Stimulated activated naive CD8-positive, alpha-beta T cell treated with anti-CD3 and anti-CD28 coated beads, Interleukin-15, amount 100 ng/mL, for 72 hours (primary cell): Measurements from ENCODE around the gene KCNJ1.

Experiments used
- ATAC-seq: fragments of 150-1000 bp; cut with Tn5 transposase; 2 replicates; pipeline ENCODE4 v1.10.0; 2021; ENCODE audit warnings: mild to moderate bottlenecking, moderate library complexity
- DNase-seq, 2 donors: peaks; one replicate each; pipeline ENCODE4 v3.0.0; 2021 to 2022
- H3K27ac Mint-ChIP-seq, 2 donors: one replicate each; pipeline ENCODE4 v1.8.0; 2022; ENCODE audit warnings: mild to moderate bottlenecking in 2 of 2, mixed read lengths in 2 of 2, moderate library complexity in 2 of 2
- H3K27me3 Mint-ChIP-seq: one replicate; pipeline ENCODE4 v1.8.0; 2022; ENCODE audit warnings: mixed read lengths
- H3K4me1 Mint-ChIP-seq: one replicate; pipeline ENCODE4 v1.8.0; 2022; ENCODE audit warnings: mild to moderate bottlenecking, mixed read lengths
- H3K4me3 Mint-ChIP-seq, 2 donors: one replicate each; pipeline ENCODE4 v1.8.0; 2022; ENCODE audit warnings: mild to moderate bottlenecking in 2 of 2, mixed read lengths in 2 of 2, moderate library complexity in 1 of 2
- H3K9me3 Mint-ChIP-seq, 2 donors: one replicate each; pipeline ENCODE4 v1.8.0; 2022; ENCODE audit warnings: mixed read lengths in 2 of 2

The KCNJ1 gene

DNA sequence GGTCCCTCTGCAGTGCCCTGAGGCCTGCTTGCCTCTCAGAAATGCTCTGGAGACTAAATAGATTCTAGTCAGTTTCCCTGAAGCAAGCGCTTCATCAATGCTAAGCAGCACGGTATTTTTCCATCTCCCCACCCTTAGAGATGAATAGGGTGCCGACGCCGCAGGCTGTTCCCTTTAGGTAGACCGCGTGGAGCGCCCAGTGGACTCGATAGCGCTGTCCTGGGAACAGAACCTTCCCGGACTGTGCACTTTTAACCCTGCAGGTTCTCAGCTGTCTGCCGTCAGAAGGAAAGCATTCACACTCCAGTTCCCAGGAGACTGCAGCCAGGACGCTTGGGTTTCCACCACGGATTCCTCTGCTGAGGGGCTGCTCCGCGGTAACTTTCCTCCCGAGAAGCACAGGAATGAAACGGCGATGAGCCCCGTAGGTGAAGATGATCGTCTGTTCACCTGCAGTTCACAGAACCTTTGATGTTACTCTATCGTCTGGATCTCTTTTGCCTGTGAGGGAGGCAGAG is 9.1 kb upstream of the KCNJ1 start:
- Mint-ChIP-seq H3K27ac (peak overlapping the region in 1 of 2 donors; percentile 40), H3K27me3 (peaks cover 29% of the 10 kb centered on the region), H3K9me3 (no peaks in the 10 kb centered on the region), H3K4me1 (peaks cover 12% of the 10 kb centered on the region), H3K4me3 (no peak overlapping the region)
- ATAC-seq (no peak), DNase-seq (no peak)

DNA sequence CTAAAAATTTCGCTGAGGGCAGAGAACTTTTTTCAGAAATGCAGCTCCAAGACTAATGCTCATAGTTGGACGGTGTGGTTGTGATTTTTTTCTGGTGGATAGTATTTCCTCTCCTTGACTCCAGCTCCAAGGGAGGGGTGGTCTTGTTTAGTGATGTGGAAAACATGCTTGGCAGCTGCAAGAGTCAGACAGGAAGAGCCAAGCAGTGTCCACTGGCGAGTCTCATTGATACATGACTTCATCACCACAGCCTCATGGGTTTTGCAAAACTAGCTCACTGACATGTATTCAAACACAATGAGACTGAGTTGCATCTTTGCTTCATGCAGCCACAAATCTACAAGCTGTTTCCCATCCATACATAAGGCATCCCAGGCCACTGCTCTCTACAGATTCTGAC is 7.3 kb upstream of the KCNJ1 start:
- Mint-ChIP-seq H3K4me1 (peaks cover 12% of the 10 kb centered on the region), H3K9me3 (no peaks in the 10 kb centered on the region), H3K27me3 (peaks cover 16% of the 10 kb centered on the region), H3K4me3 (no peak overlapping the region), H3K27ac (no peak overlapping the region)
- ATAC-seq (no peak), DNase-seq (no peak)

GRCh38 chr11:128872594-128872993 is 5.5 kb upstream of the KCNJ1 start:
- Mint-ChIP-seq H3K27me3 (peaks cover 16% of the 10 kb centered on the region), H3K9me3 (no peaks in the 10 kb centered on the region), H3K27ac (no peak overlapping the region), H3K4me1 (peaks cover 12% of the 10 kb centered on the region), H3K4me3 (no peak overlapping the region)
- DNase-seq (no peak), ATAC-seq (no peak)

- ATAC-seq (no peak), DNase-seq (no peak)
- H3K4me3 Mint-ChIP-seq, result no peak overlapping the region
- no peaks in the 10 kb centered on the region for H3K9me3 Mint-ChIP-seq
- H3K27me3 Mint-ChIP-seq, result peaks cover 16% of the 10 kb centered on the region
- peaks cover 12% of the 10 kb centered on the region for H3K4me1 Mint-ChIP-seq
- H3K27ac Mint-ChIP-seq, result no peak overlapping the region
Observed at GRCh38 chr11:128872094-128872493, 5.0 kb upstream of the KCNJ1 start.

DNA sequence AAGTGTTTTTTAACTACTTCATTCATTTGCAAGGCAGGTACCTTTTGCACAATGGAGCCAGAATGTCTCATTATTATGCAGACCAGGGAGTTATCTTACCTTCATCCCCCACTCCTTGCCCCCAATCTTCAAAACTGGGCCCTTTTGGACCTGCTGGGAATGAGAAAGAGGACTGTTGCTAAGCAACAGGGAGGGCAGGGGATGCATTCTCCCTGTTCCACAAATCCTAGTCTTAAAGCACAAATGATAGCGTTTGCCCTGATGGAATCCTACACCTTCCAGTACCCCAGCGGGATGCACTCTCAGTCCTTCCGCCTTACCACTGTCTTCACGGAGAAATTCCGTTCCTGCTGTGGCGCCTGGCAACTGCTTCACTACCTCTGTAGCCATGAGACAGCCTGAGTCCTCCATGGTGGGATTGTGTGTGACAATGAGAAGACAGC is 4.1 kb upstream of the KCNJ1 start:
- Mint-ChIP-seq H3K9me3 (no peaks in the 10 kb centered on the region), H3K27me3 (peaks cover 16% of the 10 kb centered on the region), H3K4me1 (peaks cover 12% of the 10 kb centered on the region)

DNA sequence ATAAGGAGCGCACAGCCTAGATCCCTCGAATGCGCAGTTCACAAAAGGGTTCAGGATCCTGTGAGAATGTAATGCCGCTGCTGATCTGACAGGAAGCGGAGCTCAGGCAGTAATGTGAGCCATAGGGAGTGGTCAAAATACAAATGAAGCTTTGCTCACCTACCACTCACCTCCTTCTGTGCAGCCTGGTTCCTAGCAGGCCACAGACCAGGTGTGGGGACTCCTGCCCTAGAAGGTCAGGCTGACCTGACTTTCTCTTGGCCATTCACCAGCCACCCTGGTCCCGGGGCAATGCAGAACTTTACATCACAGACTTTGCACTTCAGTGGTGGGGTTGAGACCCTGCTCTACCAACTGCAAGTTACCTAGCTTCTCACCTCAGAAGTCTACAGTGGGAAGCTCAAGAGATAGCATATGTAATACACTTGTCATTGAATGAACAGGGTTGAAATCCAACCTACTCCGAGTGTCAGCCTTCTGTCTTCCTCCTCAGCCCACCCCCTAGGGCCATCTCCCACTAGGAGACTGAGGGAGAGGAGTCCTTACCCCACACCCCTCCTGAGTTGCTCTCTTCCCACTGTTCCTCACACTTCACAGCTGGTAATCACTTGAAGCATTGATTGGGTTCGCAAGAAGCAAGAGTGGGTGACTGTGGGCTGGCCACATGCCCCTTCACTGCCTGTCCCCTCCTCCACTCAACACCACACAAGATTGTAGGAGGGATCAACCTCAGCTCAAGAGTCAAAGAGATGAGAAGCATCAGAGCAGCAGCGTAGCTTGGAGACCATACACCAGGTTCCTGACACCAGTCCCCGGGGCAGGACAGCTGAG is 2.0 kb upstream of the KCNJ1 start:
- peaks cover 12% of the 10 kb centered on the region for H3K4me1 Mint-ChIP-seq
- peak in 1 of 2 donors; percentile 54 for DNase-seq
- H3K9me3 Mint-ChIP-seq, result no peaks in the 10 kb centered on the region
- ATAC-seq, result peak; percentile 78
- H3K27ac Mint-ChIP-seq, result no peak overlapping the region
- no peak overlapping the region for H3K4me3 Mint-ChIP-seq
- H3K27me3 Mint-ChIP-seq, result peaks cover 16% of the 10 kb centered on the region

More for the DNA sequence above, 4.1 kb upstream of the KCNJ1 start:
- H3K4me3 Mint-ChIP-seq, result no peak overlapping the region
- H3K27ac Mint-ChIP-seq, result no peak overlapping the region
- no peak for ATAC-seq
- no peak for DNase-seq

- H3K4me3 Mint-ChIP-seq, result no peak overlapping the region
- no peak overlapping the region for H3K27ac Mint-ChIP-seq
- no peak for ATAC-seq
- no peak for DNase-seq
- H3K9me3 Mint-ChIP-seq, result no peaks in the 10 kb centered on the region
- H3K27me3 Mint-ChIP-seq, result no peaks in the 10 kb centered on the region
- no peaks in the 10 kb centered on the region for H3K4me1 Mint-ChIP-seq
Observed at GRCh38 chr11:128865490-128865889, 1.6 kb downstream of the KCNJ1 start.

DNA sequence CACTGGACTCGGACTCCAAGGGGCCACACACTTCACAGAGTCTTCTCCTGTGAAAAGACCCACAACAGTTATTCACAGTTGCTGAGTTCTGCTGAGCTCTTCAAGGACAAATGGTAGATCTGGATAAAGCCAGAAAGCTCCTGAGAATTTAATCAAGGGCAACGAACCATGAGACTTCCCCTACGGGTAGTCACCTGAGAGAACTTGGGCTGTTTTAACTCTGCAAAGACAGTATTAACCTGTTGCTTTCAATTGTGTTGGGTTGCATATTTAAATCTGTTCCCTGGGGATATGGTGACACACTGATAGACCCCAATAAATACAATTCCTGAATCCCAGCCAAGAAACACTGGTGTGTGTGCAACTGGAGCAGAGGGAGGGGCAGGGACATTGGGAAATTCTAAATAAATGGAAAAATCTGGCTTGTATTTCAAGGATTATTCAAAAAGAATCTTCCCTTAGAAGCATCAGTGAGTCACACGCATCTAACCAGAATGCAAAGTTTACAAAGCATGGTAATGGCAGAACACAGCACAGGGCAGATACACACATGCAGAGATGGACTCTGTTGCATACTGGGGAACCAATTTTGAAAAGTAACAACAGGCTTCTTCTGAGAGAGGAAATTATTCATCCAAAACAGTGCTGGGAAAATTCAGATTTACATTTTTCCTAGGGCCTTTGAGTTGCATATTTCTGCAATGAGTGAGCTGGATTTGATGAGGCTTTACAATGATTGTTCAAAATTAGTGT is 4.0 kb downstream of the KCNJ1 start:
- Mint-ChIP-seq H3K9me3 (no peaks in the 10 kb centered on the region), H3K4me1 (peaks cover 10% of the 10 kb centered on the region), H3K27me3 (no peaks in the 10 kb centered on the region), H3K27ac (no peak overlapping the region), H3K4me3 (no peak overlapping the region)
- no peak for ATAC-seq
- DNase-seq, result no peak

- ATAC-seq, result no peak
- no peak for DNase-seq
- H3K4me3 Mint-ChIP-seq, result no peak overlapping the region
- no peaks in the 10 kb centered on the region for H3K9me3 Mint-ChIP-seq
- no peak overlapping the region for H3K27ac Mint-ChIP-seq
- H3K27me3 Mint-ChIP-seq, result no peaks in the 10 kb centered on the region
- H3K4me1 Mint-ChIP-seq, result peaks cover 10% of the 10 kb centered on the region
Observed at GRCh38 chr11:128862406-128862805, 4.7 kb downstream of the KCNJ1 start.

GRCh38 chr11:128860571-128861361 is 6.3 kb downstream of the KCNJ1 start:
- H3K27ac Mint-ChIP-seq, result no peak overlapping the region
- no peak for DNase-seq
- no peaks in the 10 kb centered on the region for H3K27me3 Mint-ChIP-seq
- H3K9me3 Mint-ChIP-seq, result no peaks in the 10 kb centered on the region
- no peak for ATAC-seq
- no peak overlapping the region for H3K4me3 Mint-ChIP-seq
- H3K4me1 Mint-ChIP-seq, result peaks cover 10% of the 10 kb centered on the region

DNA sequence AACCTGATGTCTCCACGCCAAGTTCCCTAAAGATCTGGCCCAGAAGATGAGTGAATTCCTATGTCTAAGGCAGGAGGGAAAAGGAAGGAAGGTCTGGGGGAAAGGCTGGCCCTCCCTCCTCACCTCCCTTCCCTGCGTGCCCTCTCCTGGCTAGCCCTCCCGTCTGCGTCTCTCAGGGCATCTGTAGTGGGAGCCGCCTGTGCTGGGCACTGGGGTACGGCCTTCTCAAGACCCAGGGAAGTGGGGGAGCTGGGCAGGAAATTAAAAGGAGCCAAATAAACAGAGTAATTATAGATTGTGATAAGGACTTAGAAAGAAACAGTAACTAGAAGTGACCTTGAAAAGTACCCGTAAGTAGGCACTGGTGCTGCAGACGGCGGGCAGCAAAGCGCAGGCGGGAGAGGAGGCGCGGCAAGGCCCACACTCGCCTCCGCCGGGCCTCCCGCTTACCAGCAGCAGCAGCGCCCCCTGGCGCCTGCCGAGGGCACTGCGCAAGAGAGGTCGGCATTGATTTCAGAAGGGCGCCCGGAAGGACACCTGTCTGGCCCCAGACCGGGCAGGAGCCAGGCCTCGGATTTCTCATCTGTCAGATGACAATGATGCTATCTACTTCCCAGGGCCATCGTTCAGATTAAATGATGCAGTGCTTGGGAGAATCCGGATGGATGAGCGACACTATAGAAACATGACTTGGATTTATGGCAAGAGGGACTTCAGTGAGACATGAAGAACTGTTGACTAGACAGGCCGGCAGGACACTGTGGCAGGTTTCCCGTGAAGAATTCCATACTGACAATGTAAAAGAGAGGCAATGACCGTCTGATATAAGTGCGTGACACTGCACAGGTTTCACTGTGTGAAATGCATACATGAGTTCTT is 7.3 kb downstream of the KCNJ1 start:
- Mint-ChIP-seq H3K27me3 (no peaks in the 10 kb centered on the region), H3K27ac (no peak overlapping the region), H3K4me3 (peak overlapping the region in 1 of 2 donors; percentile 21), H3K9me3 (no peaks in the 10 kb centered on the region), H3K4me1 (peaks cover 10% of the 10 kb centered on the region)
- DNase-seq (peak; percentile 81 to 82), ATAC-seq (peak; percentile 81)

- H3K9me3 Mint-ChIP-seq, result no peaks in the 10 kb centered on the region
- ATAC-seq (no peak), DNase-seq (no peak)
- H3K27ac Mint-ChIP-seq, result no peak overlapping the region
- peaks cover 10% of the 10 kb centered on the region for H3K4me1 Mint-ChIP-seq
- no peak overlapping the region for H3K4me3 Mint-ChIP-seq
- H3K27me3 Mint-ChIP-seq, result no peaks in the 10 kb centered on the region
Observed at GRCh38 chr11:128857341-128857740, 9.8 kb downstream of the KCNJ1 start.

DNA sequence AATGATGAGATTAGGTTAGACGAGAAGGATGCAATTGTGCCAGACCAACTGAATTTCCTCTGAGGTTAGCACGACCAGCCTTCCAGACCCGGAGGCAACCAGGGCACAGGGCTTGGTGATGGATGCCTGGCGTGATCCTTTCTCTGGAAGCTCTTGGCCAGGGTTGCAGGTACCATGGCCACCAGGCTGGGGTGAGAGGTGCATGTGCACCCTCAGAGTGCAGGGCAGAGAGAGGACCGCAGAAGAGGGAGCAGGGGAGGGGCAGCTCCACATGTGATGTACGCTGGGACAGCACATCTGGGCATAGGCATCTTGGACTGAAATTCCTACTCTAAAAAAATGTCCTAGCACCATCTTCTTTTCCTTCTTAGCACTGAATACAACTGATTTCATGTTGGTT is 10.9 kb downstream of the KCNJ1 start:
- Mint-ChIP-seq H3K4me3 (no peak overlapping the region), H3K27me3 (no peaks in the 10 kb centered on the region), H3K27ac (no peak overlapping the region), H3K4me1 (peaks cover 10% of the 10 kb centered on the region), H3K9me3 (no peaks in the 10 kb centered on the region)
- DNase-seq (no peak), ATAC-seq (no peak)

DNA sequence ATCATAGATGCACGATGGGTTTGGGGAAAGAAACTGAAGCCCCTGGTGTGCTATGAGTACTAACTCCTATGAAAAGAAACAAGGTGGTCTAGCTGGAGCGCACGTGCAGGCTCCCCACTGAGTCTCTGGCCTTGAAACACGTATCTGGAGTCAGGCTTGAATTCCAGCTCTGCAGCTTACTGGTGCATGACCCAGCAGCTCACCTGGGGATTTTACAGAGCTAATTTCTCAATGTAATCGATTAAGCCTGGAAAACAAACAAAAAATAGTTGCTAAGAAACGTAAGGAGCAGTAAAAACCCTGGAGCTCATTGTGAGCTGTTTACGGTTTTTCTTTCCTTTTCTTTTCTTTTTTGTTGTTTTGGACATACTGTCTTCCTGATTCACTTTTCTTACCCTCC is 12.3 kb downstream of the KCNJ1 start:
- Mint-ChIP-seq H3K27ac (no peak overlapping the region), H3K27me3 (no peaks in the 10 kb centered on the region), H3K9me3 (no peaks in the 10 kb centered on the region), H3K4me3 (no peak overlapping the region), H3K4me1 (peaks cover 4% of the 10 kb centered on the region)
- no peak for ATAC-seq
- no peak for DNase-seq

DNA sequence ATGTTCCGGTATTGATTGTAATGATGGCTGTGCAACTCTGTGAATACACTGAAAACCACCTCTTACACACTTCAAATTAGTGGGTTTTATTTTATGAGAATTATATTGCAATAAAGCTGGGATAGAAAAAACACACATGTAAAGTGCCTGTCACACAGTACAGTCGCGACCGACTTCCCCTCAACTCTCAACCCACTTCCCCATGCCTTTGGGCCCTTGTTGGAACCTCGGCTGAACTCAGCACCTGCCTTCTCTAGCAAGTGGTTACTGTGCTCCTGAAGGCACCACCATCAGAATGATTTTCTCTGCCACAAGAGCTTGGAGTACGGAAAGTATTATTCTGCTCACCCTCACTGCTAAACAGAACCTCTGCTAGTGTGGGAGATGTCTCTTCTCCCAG is 13.5 kb downstream of the KCNJ1 start:
- no peaks in the 10 kb centered on the region for H3K27me3 Mint-ChIP-seq
- H3K4me1 Mint-ChIP-seq, result no peaks in the 10 kb centered on the region
- H3K27ac Mint-ChIP-seq, result no peak overlapping the region
- no peak for DNase-seq
- no peak overlapping the region for H3K4me3 Mint-ChIP-seq
- no peaks in the 10 kb centered on the region for H3K9me3 Mint-ChIP-seq
- no peak for ATAC-seq
